Hippocampal formation (tissue), 2 donors: ENCODE data around the gene SOX13.

Experiments
- DNase-seq, 2 donors: peaks; one replicate each; lab custom pipeline; 2025; lab: John Stamatoyannopoulos, UW

Gene SOX13

DNA sequence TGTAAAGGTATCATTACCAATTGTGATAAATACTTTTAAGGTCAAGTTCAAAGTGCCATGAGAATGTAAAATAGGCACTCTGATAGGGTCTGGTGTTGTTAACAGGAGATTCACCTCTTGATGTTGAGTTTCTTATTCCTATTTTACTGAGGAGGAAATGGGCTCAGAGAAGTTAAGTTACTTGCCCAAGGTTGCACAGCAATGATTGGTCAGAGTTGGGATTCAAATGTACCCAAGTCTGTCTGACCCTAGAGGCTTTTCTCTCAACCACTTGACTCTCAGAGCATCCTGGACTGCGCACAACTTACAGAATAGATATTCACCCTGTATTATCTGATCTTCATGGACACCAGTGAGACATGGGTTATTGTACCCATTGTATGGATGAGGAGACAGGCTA is 33.9 kb downstream of the SOX13 start:
- DNase-seq: no peak

DNA sequence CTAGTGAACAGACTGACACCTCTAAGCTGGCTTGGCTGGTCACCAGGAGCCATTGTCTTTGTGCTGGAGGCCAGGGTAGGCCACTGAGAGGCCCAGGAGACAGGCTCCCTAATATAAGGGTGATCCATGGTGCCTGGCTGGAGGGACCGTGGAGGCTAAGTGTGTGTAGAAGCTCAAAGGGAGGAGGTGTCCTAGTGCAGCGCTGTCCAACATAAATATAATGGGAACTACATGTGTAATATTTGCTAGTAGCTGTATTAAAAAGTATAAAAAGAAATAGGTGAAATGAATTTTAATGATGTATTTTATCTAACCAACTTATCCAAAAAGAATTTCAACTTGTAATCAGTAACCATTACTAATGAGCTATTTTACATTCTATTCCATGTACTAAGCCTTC is 35.0 kb downstream of the SOX13 start:
- no peak for DNase-seq

DNA sequence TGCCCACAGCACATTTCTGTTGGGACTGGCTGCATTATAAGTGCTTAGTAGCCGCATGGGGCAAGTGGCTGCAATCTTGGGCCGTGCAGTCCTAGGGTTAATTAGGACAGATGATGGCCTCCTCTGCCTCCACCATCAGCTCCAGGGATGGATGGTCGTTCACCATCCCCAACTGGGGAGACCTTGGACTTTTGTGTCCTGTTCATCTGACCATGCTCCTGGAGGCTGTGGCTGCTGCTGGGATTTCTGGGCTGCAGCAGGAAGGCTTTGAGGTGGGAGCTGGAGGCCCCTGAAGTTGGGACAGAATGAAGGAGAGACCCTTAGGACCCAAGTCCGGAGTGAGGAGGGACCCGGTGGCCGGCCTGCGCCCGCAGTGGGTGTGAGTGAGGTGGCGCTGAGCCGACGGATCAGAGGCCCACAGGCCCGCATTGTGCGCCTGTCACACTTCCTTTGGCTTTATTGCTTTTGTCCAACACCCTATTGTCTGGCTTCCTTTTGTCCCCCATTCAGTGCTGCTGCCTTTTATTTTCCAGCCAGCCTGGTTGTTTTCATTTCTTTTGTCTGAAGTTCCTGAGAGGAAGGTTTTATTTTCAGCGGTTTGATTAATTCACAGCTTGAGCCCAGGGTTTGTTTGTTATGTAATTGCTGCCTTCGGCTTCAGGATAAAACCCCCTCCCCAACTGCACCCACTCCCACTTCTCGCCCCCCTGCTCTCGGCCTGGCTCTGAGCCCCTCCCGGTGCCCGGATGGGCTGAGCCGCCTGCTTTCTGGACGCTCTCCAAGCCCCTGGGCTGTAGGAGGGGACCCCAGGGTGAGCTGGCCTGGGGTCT is 35.6 kb downstream of the SOX13 start:
- no peak for DNase-seq

DNA sequence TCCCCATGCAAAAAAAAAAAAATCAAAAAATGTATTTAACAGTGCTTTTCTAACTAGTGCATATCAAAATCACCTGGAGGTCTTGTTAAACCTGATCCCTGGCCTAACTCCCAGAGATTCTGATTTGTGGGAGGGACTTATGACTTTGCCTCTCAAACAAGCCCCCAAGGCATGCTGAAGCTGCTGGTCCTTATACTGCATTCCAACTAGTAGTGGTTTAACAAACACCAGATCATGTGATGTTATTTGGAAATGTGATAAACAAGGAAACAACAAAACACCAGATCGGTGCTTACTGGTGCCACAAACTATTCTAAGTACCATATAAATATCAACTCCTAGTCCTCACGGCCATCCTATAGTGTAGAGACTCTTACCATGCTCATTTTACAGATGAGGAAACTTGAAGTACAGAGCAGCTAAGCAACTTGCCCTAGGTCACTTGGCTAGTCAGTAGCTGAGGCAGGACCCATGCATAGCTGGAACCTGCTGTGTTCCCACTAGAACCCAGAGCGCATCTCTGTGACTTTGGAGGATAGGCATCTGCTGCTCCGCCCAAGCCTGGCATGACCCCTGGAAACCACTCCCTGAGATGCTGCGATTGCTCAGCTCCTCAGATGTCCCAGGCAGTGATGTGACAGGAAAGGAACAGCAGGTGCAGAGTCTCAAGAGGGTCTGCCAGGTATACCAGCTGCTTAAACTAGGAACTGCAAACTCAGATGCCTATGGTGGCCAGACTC is 38.1 kb downstream of the SOX13 start:
- no peak for DNase-seq

DNA sequence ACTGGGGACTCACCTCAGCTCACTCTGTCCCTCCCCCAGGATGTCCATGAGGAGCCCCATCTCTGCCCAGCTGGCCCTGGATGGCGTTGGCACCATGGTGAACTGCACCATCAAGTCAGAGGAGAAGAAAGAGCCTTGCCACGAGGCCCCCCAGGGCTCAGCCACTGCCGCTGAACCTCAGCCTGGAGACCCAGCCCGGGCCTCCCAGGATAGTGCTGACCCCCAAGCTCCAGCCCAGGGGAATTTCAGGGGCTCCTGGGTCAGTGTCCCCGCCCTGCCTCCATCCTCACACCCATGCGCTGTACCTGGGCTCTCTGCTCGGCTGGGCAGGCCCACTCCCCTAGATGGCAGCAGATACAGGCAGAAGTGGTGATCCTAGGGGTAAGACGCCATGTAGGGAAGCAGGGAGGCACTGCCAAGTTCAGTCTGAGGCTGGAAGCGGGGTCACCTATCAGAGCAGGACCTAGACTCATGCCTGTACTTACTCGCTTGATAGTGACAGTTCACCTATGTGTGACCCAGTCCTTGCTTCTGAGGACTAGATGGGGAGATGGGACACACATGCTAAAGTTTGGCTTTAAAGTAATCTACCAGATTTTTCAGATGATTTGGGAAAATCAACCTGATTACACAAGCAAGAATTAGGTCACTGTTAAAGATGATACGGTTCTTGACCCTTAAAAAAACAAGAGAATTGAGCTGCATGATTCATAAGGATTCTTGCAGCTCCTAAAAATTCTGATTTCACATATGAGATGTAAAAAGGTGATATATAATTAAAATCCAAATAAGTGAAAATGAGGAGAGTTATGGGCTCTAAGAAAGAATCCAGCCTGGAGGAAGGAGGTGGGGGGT is 40.2 kb downstream of the SOX13 start:
- no peak for DNase-seq

DNA sequence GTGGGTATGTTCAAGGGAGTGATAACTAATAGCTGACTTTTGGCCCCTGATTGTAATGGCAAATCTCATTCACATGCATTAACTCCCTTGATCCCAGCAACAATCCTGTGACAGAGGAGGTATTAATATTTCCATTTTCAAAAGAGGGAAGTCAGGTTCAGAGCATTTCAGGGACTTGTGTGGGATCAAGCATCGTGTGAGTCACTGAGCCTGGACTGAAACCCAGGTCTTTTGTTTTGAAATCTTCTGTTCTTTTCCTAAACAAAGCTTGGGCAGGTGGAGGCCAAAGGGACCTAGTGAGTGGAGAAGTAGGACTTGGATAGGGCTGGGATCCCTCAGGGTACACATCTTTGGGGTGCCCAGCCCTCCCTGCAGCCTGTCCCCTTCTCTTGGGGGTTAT is 41.0 kb downstream of the SOX13 start:
- no peak for DNase-seq

DNA sequence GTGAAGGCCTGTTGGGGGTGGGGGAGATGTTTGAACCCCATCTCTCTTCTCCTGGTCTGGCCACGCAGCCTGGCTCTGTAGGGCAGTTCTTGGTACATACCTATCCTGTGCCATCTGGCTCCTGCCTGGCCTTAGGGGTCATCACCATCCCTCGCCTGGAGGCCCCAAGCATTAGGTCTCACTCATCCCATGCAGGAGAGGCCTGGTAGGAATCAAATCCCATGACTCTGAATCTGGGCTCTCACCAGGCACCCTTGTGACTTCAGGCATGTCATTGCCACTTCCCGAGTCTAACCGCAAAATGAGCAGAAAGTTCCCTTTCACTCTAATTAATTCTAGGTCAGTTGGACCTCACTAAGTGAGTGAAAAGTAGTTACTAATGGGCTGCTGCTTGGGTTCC is 41.7 kb downstream of the SOX13 start:
- DNase-seq: no peak

DNA sequence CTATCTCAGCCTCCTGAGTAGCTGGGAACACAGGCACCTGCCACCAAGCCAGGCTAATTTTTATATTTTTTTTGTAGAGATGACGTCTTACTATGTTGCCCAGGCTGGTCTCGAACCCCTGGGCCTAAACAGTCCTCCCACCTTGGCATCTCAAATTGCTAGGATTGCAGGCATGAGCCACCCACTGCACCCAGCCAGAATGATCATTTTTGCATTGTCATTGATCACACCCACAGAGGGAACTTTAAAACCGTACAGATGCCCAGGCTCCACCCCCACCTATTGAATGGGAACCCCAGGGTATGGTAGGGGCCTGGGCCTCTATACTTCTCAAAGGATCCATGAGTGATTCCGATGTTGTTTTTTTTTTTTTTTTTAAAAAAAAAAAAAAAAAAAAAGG is 42.2 kb downstream of the SOX13 start:
- DNase-seq: no peak

DNA sequence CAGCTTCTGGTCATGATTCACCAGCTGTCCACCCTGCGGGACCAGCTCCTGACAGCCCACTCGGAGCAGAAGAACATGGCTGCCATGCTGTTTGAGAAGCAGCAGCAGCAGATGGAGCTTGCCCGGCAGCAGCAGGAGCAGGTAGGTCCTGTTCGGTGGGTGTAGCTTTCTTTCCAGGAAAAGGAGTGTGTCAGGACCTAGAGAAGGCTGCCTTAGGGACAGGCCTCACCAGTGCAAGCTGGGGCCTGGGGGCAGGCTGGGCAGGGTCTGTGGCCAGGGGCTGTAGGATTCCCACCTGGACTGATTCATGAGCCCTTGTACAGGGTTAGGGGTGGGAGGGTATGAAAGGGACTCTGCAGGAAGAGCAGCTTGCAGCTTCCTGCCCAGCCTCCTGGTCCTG is 43.6 kb downstream of the SOX13 start:
- DNase-seq: no peak

DNA sequence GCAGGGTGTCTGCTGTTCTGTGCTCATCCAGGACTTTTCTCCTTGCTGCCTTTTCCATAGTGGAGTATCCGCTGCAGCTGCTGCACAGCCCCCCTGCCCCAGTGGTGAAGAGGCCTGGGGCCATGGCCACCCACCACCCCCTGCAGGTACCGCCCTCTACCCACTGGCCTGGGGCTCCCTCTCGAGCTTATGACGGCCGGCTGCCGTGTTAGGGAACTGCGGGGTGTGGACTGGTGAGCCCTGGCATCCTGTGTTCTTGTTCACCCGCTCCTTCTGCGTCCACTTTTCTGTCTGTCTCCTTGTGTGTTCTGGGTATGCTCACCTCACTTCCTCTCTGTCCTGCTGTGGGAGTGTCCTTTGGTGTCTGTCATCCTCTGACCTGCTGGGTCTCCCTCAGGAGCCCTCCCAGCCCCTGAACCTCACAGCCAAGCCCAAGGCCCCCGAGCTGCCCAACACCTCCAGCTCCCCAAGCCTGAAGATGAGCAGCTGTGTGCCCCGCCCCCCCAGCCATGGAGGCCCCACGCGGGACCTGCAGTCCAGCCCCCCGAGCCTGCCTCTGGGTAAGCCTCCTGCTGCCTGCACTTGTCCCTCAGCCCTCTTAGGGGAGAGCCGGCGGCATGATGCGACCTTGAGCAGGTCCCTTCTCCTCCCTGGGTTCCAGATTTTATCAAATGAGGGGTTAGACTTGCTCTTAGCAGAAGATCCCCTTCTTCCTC is 49.1 kb downstream of the SOX13 start:
- no peak for DNase-seq

DNA sequence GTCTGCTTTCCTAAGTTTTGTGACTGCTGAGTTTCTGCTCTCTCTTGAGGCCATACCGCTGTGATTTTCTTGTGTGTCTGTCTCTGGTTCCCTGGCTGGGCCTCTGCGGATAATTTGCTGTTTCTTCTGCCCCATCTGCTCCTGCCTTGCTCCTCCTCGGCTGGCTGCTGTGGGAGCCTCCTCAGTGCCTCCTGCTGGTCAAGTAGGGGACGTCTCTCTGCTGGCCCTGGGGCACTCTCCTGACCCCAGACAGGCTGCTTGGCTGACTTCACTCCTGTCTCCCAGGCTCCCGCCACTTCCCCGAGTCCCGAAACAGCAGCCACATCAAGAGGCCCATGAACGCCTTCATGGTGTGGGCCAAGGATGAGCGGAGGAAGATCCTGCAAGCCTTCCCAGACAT is 50.5 kb downstream of the SOX13 start:
- no peak for DNase-seq

DNA sequence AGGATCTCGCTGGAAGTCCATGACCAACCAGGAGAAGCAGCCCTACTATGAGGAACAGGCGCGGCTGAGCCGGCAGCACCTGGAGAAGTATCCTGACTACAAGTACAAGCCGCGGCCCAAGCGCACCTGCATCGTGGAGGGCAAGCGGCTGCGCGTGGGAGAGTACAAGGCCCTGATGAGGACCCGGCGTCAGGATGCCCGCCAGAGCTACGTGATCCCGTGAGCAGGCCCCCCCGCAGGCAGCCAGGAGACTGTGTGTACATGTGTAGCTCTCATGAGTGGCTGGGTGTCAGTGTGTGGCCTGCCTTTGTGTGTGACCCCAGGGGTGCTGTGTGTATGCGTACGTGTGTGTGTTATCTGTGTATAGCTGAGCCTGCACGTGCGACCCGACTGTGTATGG is 51.7 kb downstream of the SOX13 start:
- DNase-seq: no peak

DNA sequence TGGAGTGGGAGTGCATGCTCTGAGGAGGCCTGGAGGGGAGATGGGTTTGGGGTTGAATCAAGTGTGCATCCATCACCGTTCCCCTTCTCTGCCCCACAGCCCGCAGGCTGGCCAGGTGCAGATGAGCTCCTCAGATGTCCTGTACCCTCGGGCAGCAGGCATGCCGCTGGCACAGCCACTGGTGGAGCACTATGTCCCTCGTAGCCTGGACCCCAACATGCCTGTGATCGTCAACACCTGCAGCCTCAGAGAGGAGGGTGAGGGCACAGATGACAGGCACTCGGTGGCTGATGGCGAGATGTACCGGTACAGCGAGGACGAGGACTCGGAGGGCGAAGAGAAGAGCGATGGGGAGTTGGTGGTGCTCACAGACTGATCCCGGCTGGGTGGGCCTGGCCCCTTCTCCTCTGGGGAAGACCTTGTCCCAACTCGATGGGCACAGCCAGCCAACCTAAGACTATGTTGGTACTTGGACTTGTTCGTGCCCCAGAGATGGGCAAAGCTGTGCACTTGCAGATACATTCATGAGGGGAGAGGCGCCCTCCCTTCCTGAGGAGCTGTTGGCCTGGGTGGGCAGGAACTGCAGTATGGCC is 52.9 kb downstream of the SOX13 start:
- DNase-seq: no peak

DNA sequence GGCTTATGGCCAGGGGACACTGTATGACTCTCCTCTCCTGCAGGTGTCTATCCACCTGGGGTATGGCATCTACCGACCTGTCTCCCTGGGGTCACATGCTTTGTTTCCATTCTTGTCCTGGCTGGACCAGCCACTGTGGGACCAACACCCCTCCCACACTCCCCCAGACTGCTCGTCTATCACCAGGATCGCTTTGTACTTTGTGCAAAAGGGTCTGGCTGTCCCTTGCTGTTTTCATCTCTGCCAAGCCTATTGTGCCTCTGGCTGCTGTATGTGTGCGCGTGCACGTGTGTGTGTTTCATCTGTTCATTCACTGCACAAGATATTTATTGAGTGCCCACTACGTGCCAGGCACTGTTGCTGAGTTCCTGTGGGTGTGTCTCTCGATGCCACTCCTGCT is 53.5 kb downstream of the SOX13 start:
- DNase-seq: no peak

DNA sequence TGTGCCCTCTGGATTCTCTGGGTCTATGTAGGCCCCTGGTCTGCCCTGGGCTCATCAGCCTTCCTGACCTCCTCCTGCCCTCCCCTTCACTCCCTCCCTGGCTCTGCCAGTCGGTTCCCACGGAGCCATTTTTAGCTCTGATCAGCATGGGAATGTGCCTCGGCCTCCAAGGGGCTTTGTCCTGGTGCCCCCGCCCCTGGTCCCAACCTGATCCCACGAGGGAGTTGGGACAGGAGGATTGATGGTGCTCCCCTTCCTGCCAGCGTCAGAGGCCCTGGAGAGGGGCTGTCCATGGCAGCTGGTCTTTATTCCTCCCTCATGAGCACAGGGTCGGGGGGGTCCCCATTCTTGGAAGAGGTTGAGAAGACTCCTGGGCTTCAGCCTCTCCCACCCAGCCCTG is 54.0 kb downstream of the SOX13 start:
- no peak for DNase-seq

DNA sequence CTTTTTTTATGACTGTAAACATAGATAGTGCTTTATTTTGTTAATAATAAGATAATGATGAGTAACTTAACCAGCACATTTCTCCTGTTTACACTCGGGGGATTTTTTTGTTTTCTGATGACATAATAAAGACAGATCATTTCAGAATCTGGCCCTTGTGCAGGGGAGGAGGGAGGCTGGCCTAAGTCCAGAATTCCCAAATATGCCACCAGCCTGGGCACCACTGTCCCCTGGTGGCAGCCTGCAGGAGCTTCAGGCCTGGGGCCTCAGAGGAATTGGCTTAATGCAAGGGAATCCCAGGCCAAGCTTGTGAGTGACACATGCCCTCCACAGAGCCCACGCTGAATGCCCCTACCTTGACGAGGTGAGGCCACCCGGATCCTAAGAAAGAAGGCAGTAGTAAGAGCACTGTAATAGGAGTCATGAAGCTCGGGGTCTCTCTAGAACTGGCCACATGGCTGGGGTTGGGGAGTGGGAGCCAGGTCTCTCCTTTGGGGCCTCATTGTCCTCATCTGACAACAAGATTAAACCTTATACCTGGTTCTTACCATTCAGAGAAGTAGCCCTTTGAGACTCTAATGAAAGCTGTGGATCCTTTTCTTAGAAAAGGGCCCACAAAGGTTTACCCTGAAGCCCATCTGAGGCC is 54.8 kb downstream of the SOX13 start:
- DNase-seq: peak; percentile 21 to 41

DNA sequence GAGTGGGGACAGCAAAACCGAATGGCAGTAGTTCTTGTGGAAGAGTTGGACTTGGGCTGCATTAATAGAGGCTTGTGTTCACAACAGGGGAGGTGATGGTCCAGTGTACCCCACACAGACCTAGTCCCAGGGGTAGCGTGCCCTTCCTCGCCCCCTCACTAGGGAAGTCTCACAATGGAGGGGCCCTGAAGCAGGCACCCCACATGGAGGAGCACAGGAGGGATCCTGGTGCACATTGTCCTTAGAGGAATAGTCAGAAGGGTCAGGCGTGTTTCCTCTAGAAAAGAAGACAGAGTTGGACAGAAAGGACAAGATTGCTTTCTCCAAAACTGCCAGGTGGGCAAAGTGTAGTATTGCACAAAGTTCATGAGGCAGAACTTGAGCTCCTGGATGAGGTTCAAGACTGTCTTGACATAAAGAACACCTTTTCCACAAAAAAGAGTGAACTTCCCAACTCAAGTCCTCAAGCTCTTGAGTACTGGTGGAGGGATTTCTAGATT is 55.6 kb downstream of the SOX13 start:
- no peak for DNase-seq

DNA sequence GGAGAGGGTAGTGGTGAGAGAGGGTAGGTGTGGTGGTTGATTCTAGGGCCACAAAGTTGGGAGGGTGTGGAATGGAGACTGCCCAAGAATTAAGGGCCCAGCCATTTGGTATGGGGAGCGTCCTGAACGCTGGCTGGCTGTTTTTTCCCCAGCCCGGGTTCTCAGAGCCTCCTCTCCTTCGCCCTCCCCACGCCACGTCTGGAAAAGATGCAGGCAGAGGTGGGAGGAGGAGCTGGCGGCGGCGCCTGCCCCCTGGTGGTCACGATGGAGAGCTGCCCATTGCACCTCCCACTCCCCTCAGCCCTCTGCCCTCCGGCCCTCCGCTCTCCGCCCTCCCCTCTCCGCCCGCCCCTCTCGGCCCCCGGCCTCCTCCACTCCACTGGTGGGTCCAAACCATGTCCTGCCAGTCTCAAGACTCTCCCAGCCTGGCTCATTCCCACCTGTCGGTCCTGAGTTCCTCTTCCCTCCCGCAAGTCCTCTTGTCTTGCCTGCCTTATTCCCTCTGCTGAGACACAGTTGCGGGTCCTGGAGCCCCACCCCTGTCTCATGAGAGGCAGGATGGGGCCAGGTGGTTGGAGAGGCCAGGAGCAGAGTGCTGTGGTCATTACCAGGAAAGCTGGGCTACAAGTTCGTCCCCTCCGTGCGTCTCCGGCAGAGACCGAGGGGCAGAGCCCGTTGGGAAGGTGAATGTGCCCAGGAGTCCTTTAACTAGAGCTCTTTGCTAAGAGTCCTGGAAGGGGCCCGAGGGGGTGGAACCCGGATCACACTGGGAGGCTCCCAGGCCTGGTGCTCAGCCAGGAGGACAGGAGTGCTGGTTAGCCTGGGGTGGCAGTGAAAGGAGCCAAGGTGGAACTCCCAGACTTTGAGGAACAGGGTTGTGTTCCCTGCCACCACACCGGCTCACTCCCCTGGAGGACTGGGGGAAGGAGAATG is 56.3 kb downstream of the SOX13 start:
- DNase-seq: peak; percentile 37 to 45

DNA sequence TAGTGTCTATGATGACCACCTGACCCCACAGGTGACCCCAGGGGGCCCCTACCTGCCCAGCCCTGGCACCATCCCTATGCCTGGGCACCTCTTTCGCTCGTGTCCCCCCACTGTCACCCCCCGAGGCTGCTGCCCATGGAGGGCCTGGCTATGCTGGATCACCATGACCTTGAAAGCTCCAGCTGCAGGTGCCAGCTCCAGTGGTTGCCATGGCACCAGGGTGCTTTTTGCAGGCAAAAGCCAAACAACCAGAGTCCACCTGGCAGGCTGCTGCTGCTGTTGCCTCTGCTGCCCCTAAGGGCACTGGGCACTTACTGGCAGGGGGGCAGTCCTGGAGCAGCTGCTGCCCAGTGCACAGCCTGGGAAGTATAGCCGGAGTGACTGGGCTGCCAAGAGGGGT is 57.3 kb downstream of the SOX13 start:
- DNase-seq: no peak
